Measurements from ENCODE around the gene INPP5F.
A peak's percentile ranks its signal among the peaks of the same experiment; 100 is the strongest.

Gene INPP5F

GRCh38 chr10:119737823-119738222 lies 12.0 kb downstream of the INPP5F start:
- no peak for DNase-seq (ENCODE audit: low read depth in 1 of 2, low spot score in 1 of 2)
- in situ Hi-C loops (cut with HindIII; ENCODE audit: low pct_unique_long_range_greater_than_20kb, low sequenced_read_pairs) = no loop called here
- no peak for TF ChIP-seq JUND (IDR thresholded peaks at IDR 0.05; ENCODE audit: low read depth)

GRCh38 chr10:119738962-119739361 lies 13.1 kb downstream of the INPP5F start:
- TF ChIP-seq JUND (IDR thresholded peaks at IDR 0.05; ENCODE audit: low read depth) = no peak
- in situ Hi-C loops (cut with HindIII; ENCODE audit: low pct_unique_long_range_greater_than_20kb, low sequenced_read_pairs) = no loop called here
- DNase-seq (ENCODE audit: low read depth in 1 of 2, low spot score in 1 of 2) = no peak

- no peak for DNase-seq (ENCODE audit: low read depth in 1 of 2, low spot score in 1 of 2)
- TF ChIP-seq JUND (IDR thresholded peaks at IDR 0.05; ENCODE audit: low read depth) = no peak
- in situ Hi-C loops (cut with HindIII; ENCODE audit: low pct_unique_long_range_greater_than_20kb, low sequenced_read_pairs) = no loop called here
These were observed 14.2 kb downstream of the INPP5F start for GRCh38 chr10:119740096-119740495.

- no peak for DNase-seq (ENCODE audit: low read depth in 1 of 2, low spot score in 1 of 2)
- TF ChIP-seq JUND (IDR thresholded peaks at IDR 0.05; ENCODE audit: low read depth) = no peak
- in situ Hi-C loops (cut with HindIII; ENCODE audit: low pct_unique_long_range_greater_than_20kb, low sequenced_read_pairs) = no loop called here
These were observed 17.2 kb downstream of the INPP5F start for GRCh38 chr10:119742947-119743648.

GRCh38 chr10:119747940-119748339 lies 22.1 kb downstream of the INPP5F start:
- TF ChIP-seq JUND (IDR thresholded peaks at IDR 0.05; ENCODE audit: low read depth) = no peak
- in situ Hi-C loops (cut with HindIII; ENCODE audit: low pct_unique_long_range_greater_than_20kb, low sequenced_read_pairs) = no loop called here
- no peak for DNase-seq (ENCODE audit: low read depth in 1 of 2, low spot score in 1 of 2)

GRCh38 chr10:119748871-119749270 lies 23.0 kb downstream of the INPP5F start:
- in situ Hi-C loops (cut with HindIII; ENCODE audit: low pct_unique_long_range_greater_than_20kb, low sequenced_read_pairs) = no loop called here
- DNase-seq (ENCODE audit: low read depth in 1 of 2, low spot score in 1 of 2) = no peak
- no peak for TF ChIP-seq JUND (IDR thresholded peaks at IDR 0.05; ENCODE audit: low read depth)

- no peak for TF ChIP-seq JUND (IDR thresholded peaks at IDR 0.05; ENCODE audit: low read depth)
- in situ Hi-C loops (cut with HindIII; ENCODE audit: low pct_unique_long_range_greater_than_20kb, low sequenced_read_pairs) = no loop called here
These were observed 23.6 kb downstream of the INPP5F start for GRCh38 chr10:119749455-119749854.

GRCh38 chr10:119750391-119751230 lies 24.8 kb downstream of the INPP5F start:
- in situ Hi-C loops (cut with HindIII; ENCODE audit: low pct_unique_long_range_greater_than_20kb, low sequenced_read_pairs) = no loop called here
- DNase-seq (ENCODE audit: low read depth in 1 of 2, low spot score in 1 of 2) = peak in 1 of 2 experiments; percentile 78
- no peak for TF ChIP-seq JUND (IDR thresholded peaks at IDR 0.05; ENCODE audit: low read depth)

More at GRCh38 chr10:119749455-119749854, 23.6 kb downstream of the INPP5F start:
- DNase-seq (ENCODE audit: low read depth in 1 of 2, low spot score in 1 of 2) = no peak

GRCh38 chr10:119753309-119753708 lies 27.5 kb downstream of the INPP5F start:
- no peak for TF ChIP-seq JUND (IDR thresholded peaks at IDR 0.05; ENCODE audit: low read depth)
- in situ Hi-C loops (cut with HindIII; ENCODE audit: low pct_unique_long_range_greater_than_20kb, low sequenced_read_pairs) = no loop called here
- no peak for DNase-seq (ENCODE audit: low read depth in 1 of 2, low spot score in 1 of 2)

GRCh38 chr10:119754085-119754484 lies 28.2 kb downstream of the INPP5F start:
- no peak for TF ChIP-seq JUND (IDR thresholded peaks at IDR 0.05; ENCODE audit: low read depth)
- in situ Hi-C loops (cut with HindIII; ENCODE audit: low pct_unique_long_range_greater_than_20kb, low sequenced_read_pairs) = no loop called here
- DNase-seq (ENCODE audit: low read depth in 1 of 2, low spot score in 1 of 2) = no peak

GRCh38 chr10:119754936-119755335 lies 29.1 kb downstream of the INPP5F start:
- DNase-seq (ENCODE audit: low read depth in 1 of 2, low spot score in 1 of 2) = no peak
- in situ Hi-C loops (cut with HindIII; ENCODE audit: low pct_unique_long_range_greater_than_20kb, low sequenced_read_pairs) = no loop called here
- TF ChIP-seq JUND (IDR thresholded peaks at IDR 0.05; ENCODE audit: low read depth) = no peak

GRCh38 chr10:119755446-119755845 lies 29.6 kb downstream of the INPP5F start:
- in situ Hi-C loops (cut with HindIII; ENCODE audit: low pct_unique_long_range_greater_than_20kb, low sequenced_read_pairs) = no loop called here
- TF ChIP-seq JUND (IDR thresholded peaks at IDR 0.05; ENCODE audit: low read depth) = no peak
- DNase-seq (ENCODE audit: low read depth in 1 of 2, low spot score in 1 of 2) = no peak

Measured in T47D (cell line).